CMK (cell line): Measurements from ENCODE around the gene STOML3.

ENCODE experiments used
- DNase-seq: peaks from one replicate; pipeline ENCODE4 v3.0.0-alpha.2; 2010; ENCODE audit warnings: low read depth

Gene STOML3

GRCh38 chr13:38981096-38981495, 9.5 kb downstream of the STOML3 start:
- DNase-seq: no peak

GRCh38 chr13:38980750-38981078, 9.9 kb downstream of the STOML3 start:
- DNase-seq: no peak

- DNase-seq: no peak
These were observed 10.5 kb downstream of the STOML3 start for GRCh38 chr13:38979891-38980749.

GRCh38 chr13:38970380-38971051, 20.1 kb downstream of the STOML3 start:
- DNase-seq: no peak

- DNase-seq: no peak
These were observed 21.4 kb downstream of the STOML3 start for GRCh38 chr13:38969187-38969586.

- no peak for DNase-seq
These were observed 23.2 kb downstream of the STOML3 start for GRCh38 chr13:38967446-38967845.

GRCh38 chr13:38965281-38965680, 25.4 kb downstream of the STOML3 start:
- no peak for DNase-seq

GRCh38 chr13:38960175-38960574, 30.5 kb downstream of the STOML3 start:
- DNase-seq: no peak

GRCh38 chr13:38957794-38958592, 32.6 kb downstream of the STOML3 start:
- DNase-seq: no peak

GRCh38 chr13:38954844-38955243, 35.8 kb downstream of the STOML3 start:
- DNase-seq: no peak

- DNase-seq: no peak
These were observed 36.3 kb downstream of the STOML3 start for GRCh38 chr13:38954291-38954690.

GRCh38 chr13:38952827-38953226, 37.8 kb downstream of the STOML3 start:
- DNase-seq: no peak

GRCh38 chr13:38951525-38952313, 38.9 kb downstream of the STOML3 start:
- DNase-seq: no peak

- DNase-seq: no peak
These were observed 39.6 kb downstream of the STOML3 start for GRCh38 chr13:38950987-38951386.

GRCh38 chr13:38947054-38947453, 43.6 kb downstream of the STOML3 start:
- no peak for DNase-seq

GRCh38 chr13:38944219-38944618, 46.4 kb downstream of the STOML3 start:
- DNase-seq: no peak

- DNase-seq: no peak
These were observed 47.4 kb downstream of the STOML3 start for GRCh38 chr13:38943231-38943630.

GRCh38 chr13:38941353-38941945, 49.2 kb downstream of the STOML3 start:
- DNase-seq: no peak

- no peak for DNase-seq
These were observed 56.8 kb downstream of the STOML3 start for GRCh38 chr13:38933786-38934185.

GRCh38 chr13:38922170-38922569, 68.5 kb downstream of the STOML3 start:
- DNase-seq: no peak

GRCh38 chr13:38921081-38921480, 69.5 kb downstream of the STOML3 start:
- no peak for DNase-seq
